IMR-90 (cell line): ENCODE results near the gene MSX1. TPM values are rescaled to one million over a fixed set of nuclear protein-coding genes. Genes with fewer than 3 reads are reported as not detected.

Source experiments
- ATAC-seq: fragments of 200-7000 bp; cut with Tn5 transposase; 2 replicates; pipeline ENCODE4 v1.9.1; 2020; ENCODE audit warnings: low read depth, mild to moderate bottlenecking, moderate library complexity
- BruUV-seq: library from RNA; stranded (reverse); fragments of 400-500 nt; replicated peaks from 2 replicates; lab custom pipeline; 2021; lab: Mats Ljungman, UMichigan
- CTCF ChIA-PET: fragments of 300-600 bp; formaldehyde crosslinking; extraction: SDS; loops from one replicate; lab custom pipeline; 2021; ENCODE audit warnings: antibody characterized with exemption; lab: Yijun Ruan, JAX
- POLR2A ChIA-PET: fragments of 300-600 bp; sonication (Branson Sonifier 250); formaldehyde crosslinking; loops from one replicate; lab custom pipeline; 2022; ENCODE audit warnings: antibody characterized with exemption; ENCODE audit not compliant: unreplicated experiment; lab: Charles Lee
- DNase-seq: peaks from one replicate; pipeline ENCODE4 v3.0.0; 2013
- H2AFZ ChIP-seq: replicated peaks from 2 replicates; pipeline ENCODE3; 2013; ENCODE audit warnings: low read length, mild to moderate bottlenecking; ENCODE audit not compliant: poor library complexity
- H2AK5ac ChIP-seq: 2 replicates; pipeline ENCODE4 v1.6.1; 2013; ENCODE audit warnings: low read depth, low read length, inconsistent platforms
- H2AK9ac ChIP-seq: replicated peaks from 2 replicates; pipeline ENCODE3; 2013; ENCODE audit warnings: mild to moderate bottlenecking, low read depth, low read length, moderate library complexity; ENCODE audit not compliant: poor library complexity
- H2BK120ac ChIP-seq: 2 replicates; pipeline ENCODE4 v1.6.1; 2013; ENCODE audit warnings: low read depth, low read length, inconsistent platforms
- H2BK15ac ChIP-seq: 3 replicates; pipeline ENCODE4 v1.6.1; 2013; ENCODE audit warnings: low read depth, low read length, inconsistent platforms
- H2BK20ac ChIP-seq: 2 replicates; pipeline ENCODE4 v1.6.1; 2013; ENCODE audit warnings: low read depth, mild to moderate bottlenecking, inconsistent platforms, low read length, moderate library complexity
- H2BK5ac ChIP-seq: 2 replicates; pipeline ENCODE4 v1.6.1; 2013; ENCODE audit warnings: mild to moderate bottlenecking, low read depth, low read length, inconsistent platforms; ENCODE audit not compliant: poor library complexity, severe bottlenecking
- H3K14ac ChIP-seq: replicated peaks from 2 replicates; pipeline ENCODE4 v1.6.1; 2013; ENCODE audit warnings: low read depth, low read length, inconsistent platforms
- H3K18ac ChIP-seq: 2 replicates; pipeline ENCODE4 v1.6.1; 2013; ENCODE audit warnings: low read depth, low read length, control low read depth
- H3K23ac ChIP-seq: 2 replicates; pipeline ENCODE4 v1.6.1; 2013; ENCODE audit warnings: low read depth, low read length, inconsistent platforms
- H3K27ac ChIP-seq: 2 replicates; pipeline ENCODE4 v1.5.1; 2013; ENCODE audit warnings: mild to moderate bottlenecking, control low read depth, low read length; ENCODE audit not compliant: insufficient read depth
- H3K27me3 ChIP-seq: 2 replicates; pipeline ENCODE4 v1.6.1; 2013; ENCODE audit warnings: low read length; ENCODE audit not compliant: control insufficient read depth, insufficient read depth
- H3K36me3 ChIP-seq: 2 replicates; pipeline ENCODE4 v1.6.1; 2013; ENCODE audit warnings: low read length, mixed read lengths; ENCODE audit not compliant: control insufficient read depth, insufficient read depth
- H3K4ac ChIP-seq: 2 replicates; pipeline ENCODE4 v1.6.1; 2013; ENCODE audit warnings: low read depth, low read length, inconsistent platforms
- H3K4me1 ChIP-seq: 2 replicates; pipeline ENCODE4 v1.6.1; 2013; ENCODE audit warnings: low read length, mixed read lengths; ENCODE audit not compliant: control insufficient read depth, insufficient read depth
- H3K4me2 ChIP-seq: 2 replicates; pipeline ENCODE4 v1.6.1; 2013; ENCODE audit warnings: low read depth, mild to moderate bottlenecking, control low read depth, low read length, moderate library complexity
- H3K4me3 ChIP-seq: 2 replicates; pipeline ENCODE4 v1.5.1; 2013; ENCODE audit warnings: low read depth, mild to moderate bottlenecking, control low read depth, low read length, moderate library complexity; ENCODE audit not compliant: insufficient read depth
- H3K56ac ChIP-seq: 2 replicates; pipeline ENCODE4 v1.6.1; 2013; ENCODE audit warnings: low read length, inconsistent platforms; ENCODE audit not compliant: insufficient read depth; ENCODE audit errors: extremely low read depth
- H3K79me1 ChIP-seq, 2 experiments: 2 replicates each; pipeline ENCODE4 v1.6.1; 2013; ENCODE audit warnings: low read length in 2 of 2, inconsistent platforms in 1 of 2, low read depth in 1 of 2
- H3K9ac ChIP-seq: 2 replicates; pipeline ENCODE4 v1.6.1; 2013; ENCODE audit warnings: low read depth, low read length, control low read depth
- H3K9me1 ChIP-seq: 2 replicates; pipeline ENCODE4 v1.6.1; 2013; ENCODE audit warnings: low read length, inconsistent platforms; ENCODE audit not compliant: insufficient read depth
- H3K9me3 ChIP-seq: 2 replicates; pipeline ENCODE4 v1.6.1; 2013; ENCODE audit warnings: low read length; ENCODE audit not compliant: control insufficient read depth, insufficient read depth
- H4K20me1 ChIP-seq: 2 replicates; pipeline ENCODE4 v1.6.1; 2013; ENCODE audit warnings: low read length, inconsistent platforms; ENCODE audit not compliant: insufficient read depth
- H4K5ac ChIP-seq: 2 replicates; pipeline ENCODE4 v1.6.1; 2013; ENCODE audit warnings: mild to moderate bottlenecking, low read depth, low read length, control low read depth
- H4K8ac ChIP-seq, 2 experiments: 2 replicates each; pipeline ENCODE4 v1.6.1; 2013; ENCODE audit warnings: low read depth in 2 of 2, low read length in 2 of 2, control low read depth in 1 of 2, inconsistent platforms in 1 of 2
- H4K91ac ChIP-seq: 2 replicates; pipeline ENCODE4 v1.6.1; 2013; ENCODE audit warnings: low read depth, low read length, inconsistent platforms; ENCODE audit not compliant: insufficient read depth
- CEBPB ChIP-seq: IDR thresholded peaks from 2 replicates; pipeline ENCODE4 v1.6.1; 2012; ENCODE audit warnings: low read depth, low read length, improper control_type of control experiment
- CHD1 ChIP-seq: IDR thresholded peaks from 2 replicates; pipeline ENCODE4 v1.6.1; 2012; ENCODE audit warnings: low read depth, low read length, improper control_type of control experiment
- MAZ ChIP-seq: IDR thresholded peaks from 2 replicates; pipeline ENCODE4 v1.6.1; 2012; ENCODE audit warnings: low read depth, mild to moderate bottlenecking, low read length, improper control_type of control experiment, moderate library complexity, borderline replicate concordance
- NFE2L2 ChIP-seq: fragments of 150-350 bp; IDR thresholded peaks from 2 replicates; pipeline ENCODE4 v1.6.1; 2016; ENCODE audit warnings: low read depth, mild to moderate bottlenecking, low read length
- WGBS, 2 experiments: methylation state at CpG; one replicate each; pipeline versions ENCODE4 v1.1.5 to v1.1.7; 2013; ENCODE audit warnings: missing lambda C conversion rate in 2 of 2; ENCODE audit not compliant: insufficient read length in 1 of 2; ENCODE audit errors: extremely low coverage in 2 of 2; 5-methylcytosine and 5-hydroxymethylcytosine counted together
- dilution Hi-C: fragments of 300-500 bp; cut with HindIII; formaldehyde crosslinking; loops from one replicate; pipeline ENCODE4 v1.14.3; 2018; ENCODE audit warnings: low sequenced_read_pairs; ENCODE audit not compliant: unreplicated experiment
- in situ Hi-C: fragments of 300-500 bp; cut with MboI; formaldehyde crosslinking; loops from 3 replicates; pipeline ENCODE4 v1.14.3; 2019; ENCODE audit warnings: low sequenced_read_pairs, inconsistent platforms, mixed read lengths
- intact Hi-C: fragments of 100-400 bp; cut with micrococcal nuclease; formaldehyde crosslinking; loops from 2 replicates; pipeline ENCODE4 v1.10.0; 2022
- polyA plus RNA-seq, 3 experiments: library from polyadenylated mRNA; depleted of rRNA; stranded (reverse); fragments of >200 nt; gene quantifications; 2 replicates each; pipeline ENCODE4 v1.2.3, GENCODE V29; 2012; ENCODE audit warnings: low replicate concordance in 1 of 3
- total RNA-seq: library from RNA; depleted of rRNA; stranded (reverse); fragments of >200 nt; gene quantifications from 2 replicates; pipeline ENCODE4 v1.2.3, GENCODE V29; 2012
- TF ChIP-seq, protein P1 (sequence below): fragments of 150-350 bp; IDR thresholded peaks from 2 replicates; pipeline ENCODE4 v1.6.1; 2017; ENCODE audit warnings: mild to moderate bottlenecking, antibody characterized with exemption, low read length, low read depth

Gene MSX1
- total and polyA plus RNA-seq, 2 of the 4 experiments (the other 2 are of a cell fraction), result 1.1 to 3.9 TPM

DNA sequence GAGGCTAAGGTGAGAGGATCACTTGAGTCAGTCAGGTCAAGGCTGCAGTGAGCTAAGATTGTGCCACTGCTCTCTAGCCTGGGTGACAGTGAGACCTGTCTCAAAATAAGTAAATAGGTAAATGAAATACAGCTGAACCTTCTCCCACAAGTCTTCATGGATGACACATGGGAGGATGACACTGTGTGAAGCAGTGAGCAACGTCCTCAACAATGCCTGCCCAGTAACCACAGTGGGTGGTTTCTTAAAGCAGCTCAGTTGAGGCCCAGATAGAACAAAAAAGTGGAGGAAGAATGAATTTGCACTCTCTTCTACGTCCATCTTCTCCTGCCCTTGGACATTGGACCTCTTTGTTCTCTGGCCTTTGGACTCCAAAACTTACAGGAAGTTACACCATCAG, 52.7 kb downstream of the MSX1 start:
- Histone ChIP-seq H4K5ac (no peak overlapping the region), H3K4ac (no peak overlapping the region), H3K56ac (no peak overlapping the region), H3K4me1 (no peaks in the 10 kb centered on the region), H3K36me3 (no peaks in the 10 kb centered on the region), H2BK120ac (no peak overlapping the region), H3K9me1 (no peaks in the 10 kb centered on the region), H2BK20ac (no peak overlapping the region), H3K23ac (no peak overlapping the region), H3K14ac (no peak overlapping the region), H4K8ac (no peak overlapping the region), H2BK5ac (no peak overlapping the region), H3K9me3 (no peaks in the 10 kb centered on the region), H2BK15ac (no peak overlapping the region), H3K27me3 (no peaks in the 10 kb centered on the region; the same call in 1 of the 2 replicates), H3K27ac (no peak overlapping the region), H2AFZ (no peak overlapping the region), H3K4me2 (no peak overlapping the region), H3K4me3 (no peak overlapping the region), H2AK5ac (no peak overlapping the region), H3K79me1 (no peaks in the 10 kb centered on the region), H4K91ac (no peak overlapping the region), H3K9ac (no peak overlapping the region), H2AK9ac (no peak overlapping the region), H3K18ac (no peak overlapping the region), H4K20me1 (no peaks in the 10 kb centered on the region)
- no TSS peak for BruUV-seq
- ChIA-PET CTCF (no interaction called here), POLR2A (no interaction called here)
- WGBS, 2 experiments, result no CpG with 5 or more reads among the region's 2 CpGs
- TF ChIP-seq CEBPB (no peak), MAZ (no peak), NFE2L2 (no peak), CHD1 (no peak)
- TF ChIP-seq, protein P1, sequence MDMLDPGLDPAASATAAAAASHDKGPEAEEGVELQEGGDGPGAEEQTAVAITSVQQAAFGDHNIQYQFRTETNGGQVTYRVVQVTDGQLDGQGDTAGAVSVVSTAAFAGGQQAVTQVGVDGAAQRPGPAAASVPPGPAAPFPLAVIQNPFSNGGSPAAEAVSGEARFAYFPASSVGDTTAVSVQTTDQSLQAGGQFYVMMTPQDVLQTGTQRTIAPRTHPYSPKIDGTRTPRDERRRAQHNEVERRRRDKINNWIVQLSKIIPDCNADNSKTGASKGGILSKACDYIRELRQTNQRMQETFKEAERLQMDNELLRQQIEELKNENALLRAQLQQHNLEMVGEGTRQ, result no peak
- dilution Hi-C loops, result no loop called here
- DNase-seq (no peak), ATAC-seq (no peak)
- in situ Hi-C loops, result no loop called here
- intact Hi-C loops, result no loop called here
